ENCODE data around the gene ANKRD28. TPM values are rescaled to one million over a fixed set of nuclear protein-coding genes. Genes with fewer than 3 reads are reported as not detected.

The ANKRD28 gene
- total RNA-seq, 2 experiments from 2014 or later: 52.9 to 59.9 TPM

DNA sequence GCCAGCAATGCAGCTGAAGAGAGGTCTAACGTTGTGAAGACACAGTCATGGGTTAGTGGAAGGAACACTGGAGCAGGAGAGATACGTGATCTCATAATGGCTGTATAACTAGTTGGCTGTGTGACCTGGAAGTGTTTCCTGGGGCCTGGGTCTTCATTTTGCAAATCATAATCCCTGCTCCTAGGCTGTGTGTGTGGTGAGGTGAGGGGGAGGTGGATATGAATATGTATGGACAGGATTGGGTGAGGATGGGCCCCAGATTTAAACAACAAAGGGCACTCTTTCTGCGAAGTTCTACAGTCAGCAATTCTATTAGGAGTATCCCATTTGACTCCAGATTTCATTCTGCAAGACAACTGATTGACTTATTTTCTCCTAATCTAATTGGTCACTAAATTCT lies 41.3 kb downstream of the ANKRD28 start:
- no TSS peak for BruUV-seq (replicated peaks)
- no peaks in the 10 kb centered on the region for H4K20me1 ChIP-seq (ENCODE audit: insufficient read depth, low read length)
- H3K9me3 ChIP-seq (ENCODE audit: low read length): no peaks in the 10 kb centered on the region
- intact Hi-C loops (cut with micrococcal nuclease; ENCODE audit: unreplicated experiment): no loop called here
- TF ChIP-seq, protein P1, sequence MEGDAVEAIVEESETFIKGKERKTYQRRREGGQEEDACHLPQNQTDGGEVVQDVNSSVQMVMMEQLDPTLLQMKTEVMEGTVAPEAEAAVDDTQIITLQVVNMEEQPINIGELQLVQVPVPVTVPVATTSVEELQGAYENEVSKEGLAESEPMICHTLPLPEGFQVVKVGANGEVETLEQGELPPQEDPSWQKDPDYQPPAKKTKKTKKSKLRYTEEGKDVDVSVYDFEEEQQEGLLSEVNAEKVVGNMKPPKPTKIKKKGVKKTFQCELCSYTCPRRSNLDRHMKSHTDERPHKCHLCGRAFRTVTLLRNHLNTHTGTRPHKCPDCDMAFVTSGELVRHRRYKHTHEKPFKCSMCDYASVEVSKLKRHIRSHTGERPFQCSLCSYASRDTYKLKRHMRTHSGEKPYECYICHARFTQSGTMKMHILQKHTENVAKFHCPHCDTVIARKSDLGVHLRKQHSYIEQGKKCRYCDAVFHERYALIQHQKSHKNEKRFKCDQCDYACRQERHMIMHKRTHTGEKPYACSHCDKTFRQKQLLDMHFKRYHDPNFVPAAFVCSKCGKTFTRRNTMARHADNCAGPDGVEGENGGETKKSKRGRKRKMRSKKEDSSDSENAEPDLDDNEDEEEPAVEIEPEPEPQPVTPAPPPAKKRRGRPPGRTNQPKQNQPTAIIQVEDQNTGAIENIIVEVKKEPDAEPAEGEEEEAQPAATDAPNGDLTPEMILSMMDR (conservative IDR thresholded peaks at IDR 0.05; ENCODE audit: low read length): no peak
- TF ChIP-seq EZH2phosphoT487 (IDR thresholded peaks at IDR 0.05; ENCODE audit: borderline replicate concordance, low read depth, low read length): no peak
- H3K79me2 ChIP-seq (ENCODE audit: insufficient read depth, low read depth, low read length): no peaks in the 10 kb centered on the region
- no peaks in the 10 kb centered on the region for H3K9me2 ChIP-seq (ENCODE audit: insufficient read depth, low read length)
- no peak overlapping the region for H3K4me3 ChIP-seq (ENCODE audit: low read depth, low read length, poor library complexity, severe bottlenecking)
- H3K27ac ChIP-seq (ENCODE audit: low read depth, low read length, poor library complexity, severe bottlenecking): no peak overlapping the region
- POLR2A ChIA-PET: interaction anchor here (0.9 to 1.1 kb wide), 2 partner anchors 9 to 12 kb away, joined by 3 read pairs; no protein-coding TSS in a partner anchor
- peaks cover 9% of the 10 kb centered on the region for H3K36me3 ChIP-seq (ENCODE audit: insufficient read depth, low read length)
- no peak overlapping the region for H3K4me2 ChIP-seq (ENCODE audit: low read length)
- CTCF ChIA-PET (ENCODE audit: unreplicated experiment): no interaction called here
- no peaks in the 10 kb centered on the region for H3K4me1 ChIP-seq (ENCODE audit: insufficient read depth, low read length, poor library complexity, severe bottlenecking)
- H2AFZ ChIP-seq (ENCODE audit: low read length): no peak overlapping the region
- no peak for DNase-seq (ENCODE audit: low spot score)

GRCh38 chr3:15755780-15756179 lies 42.0 kb downstream of the ANKRD28 start:
- H3K36me3 ChIP-seq (ENCODE audit: insufficient read depth, low read length): peaks cover 16% of the 10 kb centered on the region
- BruUV-seq (replicated peaks): no TSS peak
- no peaks in the 10 kb centered on the region for H4K20me1 ChIP-seq (ENCODE audit: insufficient read depth, low read length)
- H3K27ac ChIP-seq (ENCODE audit: low read depth, low read length, poor library complexity, severe bottlenecking): no peak overlapping the region
- DNase-seq (ENCODE audit: low spot score): no peak
- no peak overlapping the region for H2AFZ ChIP-seq (ENCODE audit: low read length)
- H3K4me2 ChIP-seq (ENCODE audit: low read length): no peak overlapping the region
- POLR2A ChIA-PET: interaction anchor here (0.9 to 1.1 kb wide), 2 partner anchors 10 to 13 kb away, joined by 3 read pairs; no protein-coding TSS in a partner anchor
- no peaks in the 10 kb centered on the region for H3K9me2 ChIP-seq (ENCODE audit: insufficient read depth, low read length)
- no peak overlapping the region for H3K4me3 ChIP-seq (ENCODE audit: low read depth, low read length, poor library complexity, severe bottlenecking)
- no peaks in the 10 kb centered on the region for H3K4me1 ChIP-seq (ENCODE audit: insufficient read depth, low read length, poor library complexity, severe bottlenecking)
- intact Hi-C loops (cut with micrococcal nuclease; ENCODE audit: unreplicated experiment): no loop called here
- no peaks in the 10 kb centered on the region for H3K79me2 ChIP-seq (ENCODE audit: insufficient read depth, low read depth, low read length)
- TF ChIP-seq EZH2phosphoT487 (IDR thresholded peaks at IDR 0.05; ENCODE audit: borderline replicate concordance, low read depth, low read length): no peak
- TF ChIP-seq, protein P1 (conservative IDR thresholded peaks at IDR 0.05; ENCODE audit: low read length): no peak
- CTCF ChIA-PET (ENCODE audit: unreplicated experiment): no interaction called here
- H3K9me3 ChIP-seq (ENCODE audit: low read length): no peaks in the 10 kb centered on the region

- Histone ChIP-seq H3K4me1 (ENCODE audit: insufficient read depth, low read length, poor library complexity, severe bottlenecking) (no peaks in the 10 kb centered on the region), H3K4me3 (ENCODE audit: low read depth, low read length, poor library complexity, severe bottlenecking) (no peak overlapping the region), H3K36me3 (ENCODE audit: insufficient read depth, low read length) (peaks cover 22% of the 10 kb centered on the region), H3K79me2 (ENCODE audit: insufficient read depth, low read depth, low read length) (no peaks in the 10 kb centered on the region), H3K9me3 (ENCODE audit: low read length) (no peaks in the 10 kb centered on the region), H3K4me2 (ENCODE audit: low read length) (no peak overlapping the region), H2AFZ (ENCODE audit: low read length) (no peak overlapping the region), H3K9me2 (ENCODE audit: insufficient read depth, low read length) (no peaks in the 10 kb centered on the region), H4K20me1 (ENCODE audit: insufficient read depth, low read length) (no peaks in the 10 kb centered on the region), H3K27ac (ENCODE audit: low read depth, low read length, poor library complexity, severe bottlenecking) (no peak overlapping the region)
- CTCF ChIA-PET (ENCODE audit: unreplicated experiment): no interaction called here
- BruUV-seq (replicated peaks): no TSS peak
- intact Hi-C loops (cut with micrococcal nuclease; ENCODE audit: unreplicated experiment): no loop called here
- POLR2A ChIA-PET: no interaction called here
- TF ChIP-seq EZH2phosphoT487 (IDR thresholded peaks at IDR 0.05; ENCODE audit: borderline replicate concordance, low read depth, low read length): no peak
- TF ChIP-seq, protein P1 (conservative IDR thresholded peaks at IDR 0.05; ENCODE audit: low read length): no peak
- no peak for DNase-seq (ENCODE audit: low spot score)
Observed at GRCh38 chr3:15755181-15755580, 42.6 kb downstream of the ANKRD28 start.
